Measurements from ENCODE around the gene ANXA11.

Gene ANXA11

DNA sequence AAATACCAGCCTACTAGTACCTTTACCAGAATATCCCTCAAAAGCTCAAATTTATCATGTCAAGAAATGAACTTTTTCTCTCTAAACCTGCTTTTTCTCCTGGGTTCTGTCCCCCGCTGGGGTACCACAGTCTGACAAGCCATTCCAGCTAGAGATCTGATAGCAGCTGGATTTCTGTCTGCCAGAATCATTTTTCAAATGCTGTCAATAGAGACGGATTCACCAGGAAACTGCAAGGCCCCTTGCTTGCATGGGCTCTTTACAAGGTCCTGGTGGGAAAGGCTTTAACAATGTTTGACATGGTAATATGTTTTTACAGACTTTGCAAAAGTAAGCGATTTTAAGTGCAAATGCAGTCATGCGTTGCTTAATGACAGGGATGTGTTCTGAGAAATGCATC lies 4.9 kb upstream of the ANXA11 start:
- peaks cover 5 to 39% (median 21%) of the 10 kb centered on the region in 4 donors for H3K4me1 ChIP-seq
- no peaks in the 10 kb centered on the region for H3K36me3 ChIP-seq
- H3K27ac ChIP-seq, result no peak overlapping the region
- intact Hi-C loops (cut with DNase I; ENCODE audit: low total_unique reads), result no loop called here
- H3K4me3 ChIP-seq, result no peak overlapping the region
- TF ChIP-seq, protein P1, sequence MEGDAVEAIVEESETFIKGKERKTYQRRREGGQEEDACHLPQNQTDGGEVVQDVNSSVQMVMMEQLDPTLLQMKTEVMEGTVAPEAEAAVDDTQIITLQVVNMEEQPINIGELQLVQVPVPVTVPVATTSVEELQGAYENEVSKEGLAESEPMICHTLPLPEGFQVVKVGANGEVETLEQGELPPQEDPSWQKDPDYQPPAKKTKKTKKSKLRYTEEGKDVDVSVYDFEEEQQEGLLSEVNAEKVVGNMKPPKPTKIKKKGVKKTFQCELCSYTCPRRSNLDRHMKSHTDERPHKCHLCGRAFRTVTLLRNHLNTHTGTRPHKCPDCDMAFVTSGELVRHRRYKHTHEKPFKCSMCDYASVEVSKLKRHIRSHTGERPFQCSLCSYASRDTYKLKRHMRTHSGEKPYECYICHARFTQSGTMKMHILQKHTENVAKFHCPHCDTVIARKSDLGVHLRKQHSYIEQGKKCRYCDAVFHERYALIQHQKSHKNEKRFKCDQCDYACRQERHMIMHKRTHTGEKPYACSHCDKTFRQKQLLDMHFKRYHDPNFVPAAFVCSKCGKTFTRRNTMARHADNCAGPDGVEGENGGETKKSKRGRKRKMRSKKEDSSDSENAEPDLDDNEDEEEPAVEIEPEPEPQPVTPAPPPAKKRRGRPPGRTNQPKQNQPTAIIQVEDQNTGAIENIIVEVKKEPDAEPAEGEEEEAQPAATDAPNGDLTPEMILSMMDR (IDR thresholded peaks at IDR 0.05), result no peak
- H3K27me3 ChIP-seq, result no peaks in the 10 kb centered on the region
- DNase-seq, result no peak
- H3K9me3 ChIP-seq, result no peaks in the 10 kb centered on the region

GRCh38 chr10:80207768-80208370 lies 2.5 kb upstream of the ANXA11 start:
- H3K4me3 ChIP-seq, result peak overlapping the region; percentile 50 to 54
- H3K27ac ChIP-seq, result peak overlapping the region; percentile 84 to 98
- intact Hi-C loops (cut with DNase I; ENCODE audit: low total_unique reads), result no loop called here
- H3K27me3 ChIP-seq, result no peaks in the 10 kb centered on the region
- DNase-seq, result no peak
- H3K9me3 ChIP-seq, result no peaks in the 10 kb centered on the region
- H3K4me1 ChIP-seq, result peaks cover 5 to 53% (median 34%) of the 10 kb centered on the region in 4 donors
- H3K36me3 ChIP-seq, result no peaks in the 10 kb centered on the region
- TF ChIP-seq, protein P1 (IDR thresholded peaks at IDR 0.05), result no peak

DNA sequence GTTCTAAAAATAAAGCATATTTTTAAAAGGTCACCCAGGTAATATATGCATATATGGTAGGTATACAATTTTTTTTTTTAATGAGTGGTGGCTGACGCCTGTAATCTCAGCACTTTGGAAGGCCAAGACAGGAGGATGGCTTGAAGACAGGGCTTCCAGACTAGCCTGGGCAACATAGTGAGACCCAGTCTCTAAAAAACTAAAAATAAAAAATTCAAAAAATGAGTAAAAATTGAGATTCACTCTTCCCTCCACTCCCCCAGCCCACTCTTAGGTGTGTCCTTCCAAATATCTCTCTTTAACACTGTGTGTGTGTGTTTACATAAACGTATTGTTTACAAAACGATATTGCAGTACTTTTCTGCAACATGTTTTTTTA lies 929 bp upstream of the ANXA11 start:
- intact Hi-C loops (cut with DNase I; ENCODE audit: low total_unique reads), result no loop called here
- no peaks in the 10 kb centered on the region for H3K9me3 ChIP-seq
- H3K27ac ChIP-seq, result peak overlapping the region; percentile 94 to 98
- no peaks in the 10 kb centered on the region for H3K36me3 ChIP-seq
- TF ChIP-seq, protein P1 (IDR thresholded peaks at IDR 0.05), result no peak
- peaks cover 5 to 69% (median 49%) of the 10 kb centered on the region in 4 donors for H3K4me1 ChIP-seq
- no peak for DNase-seq
- no peaks in the 10 kb centered on the region for H3K27me3 ChIP-seq
- H3K4me3 ChIP-seq, result peak overlapping the region; percentile 76 to 96

DNA sequence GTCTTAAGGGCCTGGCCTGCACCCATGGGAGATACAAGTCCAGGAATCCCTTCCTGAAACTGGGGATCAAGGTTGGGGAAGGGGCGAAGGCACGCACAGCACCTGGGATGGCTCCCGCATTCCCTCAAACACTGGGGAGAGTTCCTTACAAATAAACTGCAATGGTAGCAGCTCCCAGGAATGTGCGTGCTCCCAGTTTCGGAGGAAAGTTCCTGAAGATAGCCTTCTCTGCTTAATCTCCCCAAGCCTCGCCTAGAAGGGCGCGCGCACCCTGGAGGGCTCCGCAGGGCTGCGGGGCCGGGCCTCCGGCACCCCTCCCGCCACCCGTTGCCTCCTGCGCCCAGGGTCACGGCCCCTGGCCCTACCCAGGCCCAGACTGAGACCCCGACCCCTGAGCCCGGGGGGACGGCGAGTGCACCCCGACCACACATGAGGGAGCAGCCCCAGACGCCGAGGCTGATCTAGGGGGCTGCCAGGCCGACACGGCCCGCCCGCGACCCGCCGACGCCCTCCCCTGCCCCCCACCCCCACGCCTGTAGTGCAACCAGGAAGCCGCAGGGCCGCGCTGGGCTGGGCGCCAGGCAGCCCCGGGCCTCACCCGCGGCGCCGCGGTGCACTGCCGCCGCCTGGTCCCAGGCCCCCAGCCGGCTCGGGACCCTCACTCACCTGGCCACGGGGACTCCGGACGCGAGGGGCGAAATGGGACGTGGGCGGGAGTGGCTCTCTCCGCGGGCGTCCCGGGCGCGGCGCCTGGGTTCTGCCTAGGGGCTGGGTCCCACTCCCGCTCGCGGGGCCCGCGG lies 460 bp downstream of the ANXA11 start:
- H3K4me3 ChIP-seq, result peak overlapping the region; percentile 76 to 96
- peaks cover 5 to 79% (median 62%) of the 10 kb centered on the region in 4 donors for H3K4me1 ChIP-seq
- H3K27ac ChIP-seq, result peak overlapping the region; percentile 94 to 98
- intact Hi-C loops (cut with DNase I; ENCODE audit: low total_unique reads), result no loop called here
- TF ChIP-seq, protein P1 (IDR thresholded peaks at IDR 0.05), result no peak
- no peaks in the 10 kb centered on the region for H3K36me3 ChIP-seq
- H3K27me3 ChIP-seq, result no peaks in the 10 kb centered on the region
- DNase-seq, result no peak
- no peaks in the 10 kb centered on the region for H3K9me3 ChIP-seq

DNA sequence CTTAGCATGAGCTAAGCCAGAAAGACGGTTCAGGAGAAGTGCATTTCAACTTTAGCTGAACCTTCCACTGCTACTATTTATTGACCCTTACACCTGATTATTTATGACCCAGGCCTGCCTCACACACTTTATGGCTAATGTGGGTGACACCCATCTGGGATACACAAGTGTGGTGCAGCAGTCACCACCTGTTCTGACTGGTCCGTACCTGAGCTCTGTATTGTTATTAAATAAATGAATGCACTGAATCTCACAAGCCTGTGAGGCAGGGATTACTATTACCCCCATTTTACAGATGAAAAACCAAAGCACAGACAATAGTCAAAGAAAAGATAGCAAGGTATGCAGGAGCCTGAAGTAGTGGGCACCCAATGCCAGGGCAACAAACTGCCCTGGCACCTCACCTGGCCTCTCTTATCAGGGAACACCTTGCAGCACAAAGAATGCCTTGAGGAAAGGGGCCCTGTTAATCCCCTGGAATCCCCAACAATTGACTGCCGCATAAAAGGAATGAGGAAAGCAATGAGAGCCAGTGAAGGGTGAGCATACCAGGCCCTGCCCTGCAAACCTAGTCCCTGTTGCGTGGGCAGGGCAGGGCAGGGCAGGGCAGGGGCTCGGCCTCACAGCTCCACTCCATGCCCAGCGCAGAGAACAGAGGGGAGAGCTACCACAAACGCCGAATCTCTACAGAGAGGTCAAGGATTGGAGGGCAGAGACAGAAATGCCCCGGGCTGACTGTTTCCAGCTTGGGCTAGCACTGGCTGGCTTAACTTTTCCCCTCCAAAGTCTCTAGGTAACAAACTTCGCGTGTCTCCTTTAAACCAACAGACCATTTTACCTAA lies 1.3 kb downstream of the ANXA11 start:
- H3K27ac ChIP-seq, result peak overlapping the region; percentile 94 to 98
- TF ChIP-seq, protein P1 (IDR thresholded peaks at IDR 0.05), result no peak
- H3K4me1 ChIP-seq, result peaks cover 5 to 85% (median 70%) of the 10 kb centered on the region in 4 donors
- peak overlapping the region; percentile 76 to 96 for H3K4me3 ChIP-seq
- H3K27me3 ChIP-seq, result no peaks in the 10 kb centered on the region
- DNase-seq, result no peak
- no peaks in the 10 kb centered on the region for H3K36me3 ChIP-seq
- H3K9me3 ChIP-seq, result no peaks in the 10 kb centered on the region
- intact Hi-C loops (cut with DNase I; ENCODE audit: low total_unique reads), result loop anchor here (2.0 kb wide), 1 partner anchor 45 kb away; no protein-coding TSS in a partner anchor
